Progenitor cell of endocrine pancreas (in vitro differentiated cells): ENCODE data around the gene VGLL2. TPM values are rescaled to one million over a fixed set of nuclear protein-coding genes. Genes with fewer than 3 reads are reported as not detected.
A peak's percentile ranks its signal among the peaks of the same experiment; 100 is the strongest.

Source experiments
- DNase-seq: peaks from one replicate; pipeline ENCODE4 v3.0.0; 2021; ENCODE audit warnings: low spot score; ENCODE audit not compliant: unreplicated experiment
- H3K27ac Mint-ChIP-seq: 2 replicates; pipeline ENCODE4 v1.8.0; 2021; ENCODE audit warnings: mild to moderate bottlenecking, moderate library complexity, mixed read lengths
- H3K27me3 Mint-ChIP-seq: 2 replicates; pipeline ENCODE4 v1.8.0; 2021; ENCODE audit warnings: mixed read lengths
- H3K36me3 Mint-ChIP-seq: 2 replicates; pipeline ENCODE4 v1.8.0; 2022; ENCODE audit warnings: mixed read lengths; ENCODE audit not compliant: insufficient read depth
- H3K4me1 Mint-ChIP-seq: 2 replicates; pipeline ENCODE4 v1.8.0; 2021; ENCODE audit warnings: low read depth, mixed read lengths
- H3K4me3 Mint-ChIP-seq: 2 replicates; pipeline ENCODE4 v1.8.0; 2021; ENCODE audit warnings: low read depth, mild to moderate bottlenecking, moderate library complexity, mixed read lengths
- H3K9me3 Mint-ChIP-seq: 2 replicates; pipeline ENCODE4 v1.8.0; 2021; ENCODE audit warnings: low read depth, mixed read lengths
- total RNA-seq: library from RNA; stranded (reverse); gene quantifications from 2 replicates; pipeline ENCODE4 v1.2.1, GENCODE V29; 2021
- TF ChIP-seq, protein P1 (sequence below): fragments of 200-600 bp; sonication (generic); IDR thresholded peaks from one replicate; pipeline ENCODE4 v1.5.0; 2021; ENCODE audit warnings: antibody characterized with exemption, mild to moderate bottlenecking; ENCODE audit not compliant: unreplicated experiment

Gene VGLL2
- total RNA-seq, 1 donor from 2014 or later = not detected

- Mint-ChIP-seq H3K4me1 (peaks cover 9% of the 10 kb centered on the region), H3K4me3 (no peak overlapping the region), H3K9me3 (no peaks in the 10 kb centered on the region), H3K27ac (no peak overlapping the region), H3K27me3 (no peaks in the 10 kb centered on the region), H3K36me3 (no peaks in the 10 kb centered on the region)
- DNase-seq = no peak
- TF ChIP-seq, protein P1, sequence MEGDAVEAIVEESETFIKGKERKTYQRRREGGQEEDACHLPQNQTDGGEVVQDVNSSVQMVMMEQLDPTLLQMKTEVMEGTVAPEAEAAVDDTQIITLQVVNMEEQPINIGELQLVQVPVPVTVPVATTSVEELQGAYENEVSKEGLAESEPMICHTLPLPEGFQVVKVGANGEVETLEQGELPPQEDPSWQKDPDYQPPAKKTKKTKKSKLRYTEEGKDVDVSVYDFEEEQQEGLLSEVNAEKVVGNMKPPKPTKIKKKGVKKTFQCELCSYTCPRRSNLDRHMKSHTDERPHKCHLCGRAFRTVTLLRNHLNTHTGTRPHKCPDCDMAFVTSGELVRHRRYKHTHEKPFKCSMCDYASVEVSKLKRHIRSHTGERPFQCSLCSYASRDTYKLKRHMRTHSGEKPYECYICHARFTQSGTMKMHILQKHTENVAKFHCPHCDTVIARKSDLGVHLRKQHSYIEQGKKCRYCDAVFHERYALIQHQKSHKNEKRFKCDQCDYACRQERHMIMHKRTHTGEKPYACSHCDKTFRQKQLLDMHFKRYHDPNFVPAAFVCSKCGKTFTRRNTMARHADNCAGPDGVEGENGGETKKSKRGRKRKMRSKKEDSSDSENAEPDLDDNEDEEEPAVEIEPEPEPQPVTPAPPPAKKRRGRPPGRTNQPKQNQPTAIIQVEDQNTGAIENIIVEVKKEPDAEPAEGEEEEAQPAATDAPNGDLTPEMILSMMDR = no peak
Measured at GRCh38 chr6:117309069-117309468, 43.7 kb downstream of the VGLL2 start.

- H3K27ac Mint-ChIP-seq = no peak overlapping the region
- H3K36me3 Mint-ChIP-seq = no peaks in the 10 kb centered on the region
- H3K4me3 Mint-ChIP-seq = no peak overlapping the region
- H3K9me3 Mint-ChIP-seq = no peaks in the 10 kb centered on the region
- no peak for DNase-seq
- TF ChIP-seq, protein P1 = no peak
- peaks cover 9% of the 10 kb centered on the region for H3K4me1 Mint-ChIP-seq
- no peaks in the 10 kb centered on the region for H3K27me3 Mint-ChIP-seq
Measured at GRCh38 chr6:117309611-117310010, 44.3 kb downstream of the VGLL2 start.

DNA sequence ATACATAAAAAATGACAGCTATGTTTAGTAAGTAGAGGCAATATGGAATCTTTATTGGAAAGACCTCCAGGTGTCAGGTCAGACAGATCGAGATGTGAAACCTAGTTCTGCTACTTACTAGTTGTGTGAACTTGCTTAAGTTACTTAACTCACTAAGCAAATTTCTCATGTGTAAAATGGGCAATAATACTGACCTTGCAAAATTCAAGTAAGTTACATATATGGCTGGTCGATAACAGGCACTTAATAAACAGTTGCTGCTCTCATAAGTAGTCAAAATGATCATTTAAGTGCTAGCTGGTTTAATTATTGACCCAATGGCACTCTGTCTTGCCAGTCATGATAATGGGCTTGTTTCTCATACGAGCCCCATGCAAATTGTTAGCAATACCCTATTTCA lies 46.0 kb downstream of the VGLL2 start:
- Mint-ChIP-seq H3K9me3 (no peaks in the 10 kb centered on the region), H3K4me3 (no peak overlapping the region), H3K27me3 (no peaks in the 10 kb centered on the region), H3K36me3 (no peaks in the 10 kb centered on the region), H3K27ac (no peak overlapping the region), H3K4me1 (peaks cover 6% of the 10 kb centered on the region)
- no peak for DNase-seq
- TF ChIP-seq, protein P1 = no peak

DNA sequence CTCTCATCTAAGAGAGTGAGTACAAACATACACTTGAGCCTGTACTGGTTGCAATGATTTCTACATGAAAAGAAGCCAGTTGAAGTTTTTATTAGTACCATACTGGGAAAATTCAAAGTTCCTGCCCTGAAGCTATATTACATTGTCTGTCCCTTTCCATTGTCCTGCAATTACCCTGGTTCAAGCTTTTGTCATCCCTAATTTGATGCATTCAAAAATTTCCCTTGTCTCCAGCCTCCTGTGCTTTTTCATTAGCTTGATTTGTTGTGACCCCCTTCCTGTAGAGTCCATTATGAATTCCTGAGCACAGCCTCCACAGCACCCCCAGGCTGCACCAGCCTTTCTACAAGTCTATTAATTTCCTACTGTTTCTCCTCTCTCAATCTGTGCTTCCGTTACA lies 46.4 kb downstream of the VGLL2 start:
- TF ChIP-seq, protein P1 = no peak
- Mint-ChIP-seq H3K9me3 (no peaks in the 10 kb centered on the region), H3K4me3 (no peak overlapping the region), H3K36me3 (no peaks in the 10 kb centered on the region), H3K4me1 (peaks cover 3% of the 10 kb centered on the region), H3K27ac (no peak overlapping the region), H3K27me3 (no peaks in the 10 kb centered on the region)
- DNase-seq = no peak

- Mint-ChIP-seq H3K27ac (no peak overlapping the region), H3K4me3 (no peak overlapping the region), H3K36me3 (no peaks in the 10 kb centered on the region), H3K4me1 (no peaks in the 10 kb centered on the region), H3K27me3 (no peaks in the 10 kb centered on the region), H3K9me3 (no peaks in the 10 kb centered on the region)
- TF ChIP-seq, protein P1 = peak; percentile 65
- DNase-seq = no peak
Measured at GRCh38 chr6:117317261-117317660, 51.9 kb downstream of the VGLL2 start.

Other genes starting within 250 kb of the VGLL2 start
- 0.14 and 0.22 TPM in 2 replicates for gene ROS1, start 160.4 kb downstream of the VGLL2 start, total RNA-seq
- gene DCBLD1, start 217.1 kb downstream of the VGLL2 start, total RNA-seq = 36.1 and 37.4 TPM in 2 replicates